ENCODE data around the gene EEIG1. TPM values are rescaled to one million over a fixed set of nuclear protein-coding genes. Genes with fewer than 3 reads are reported as not detected.

Gene EEIG1
- total RNA-seq, 1 donor from 2014 or later: 41.4 TPM

DNA sequence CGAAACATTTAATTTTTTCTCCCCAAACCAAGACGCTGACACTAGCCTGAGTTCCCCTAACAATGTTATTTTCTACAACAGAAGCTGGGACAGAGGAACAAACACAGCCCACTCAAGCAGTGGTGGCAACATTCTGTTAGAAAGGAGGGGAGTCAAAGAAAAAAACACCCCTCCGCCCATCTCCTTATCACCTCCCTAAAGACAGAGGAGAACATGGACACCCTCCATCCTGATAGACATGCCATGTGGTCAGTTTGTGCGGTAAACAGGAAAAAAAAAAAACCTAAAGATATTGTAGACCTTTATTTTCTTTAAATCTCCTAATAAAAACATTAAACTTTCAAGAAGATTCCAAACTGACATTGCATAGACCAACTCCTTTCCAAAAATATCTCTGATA, 40.2 kb downstream of the EEIG1 start:
- Mint-ChIP-seq H3K27ac (ENCODE audit: unreplicated experiment) (no peak overlapping the region), H3K4me3 (ENCODE audit: unreplicated experiment) (no peak overlapping the region), H3K9me3 (ENCODE audit: unreplicated experiment) (no peaks in the 10 kb centered on the region), H3K4me1 (ENCODE audit: unreplicated experiment) (peaks cover 41% of the 10 kb centered on the region), H3K36me3 (ENCODE audit: unreplicated experiment) (peaks cover 19% of the 10 kb centered on the region), H3K27me3 (ENCODE audit: unreplicated experiment) (no peaks in the 10 kb centered on the region)
- no peak for DNase-seq (ENCODE audit: extremely low spot score, unreplicated experiment)
- TF ChIP-seq CTCF (IDR thresholded peaks at IDR 0.05): no peak

- Mint-ChIP-seq H3K4me3 (ENCODE audit: unreplicated experiment) (peak overlapping the region; percentile 32), H3K9me3 (ENCODE audit: unreplicated experiment) (no peaks in the 10 kb centered on the region), H3K27me3 (ENCODE audit: unreplicated experiment) (no peaks in the 10 kb centered on the region), H3K36me3 (ENCODE audit: unreplicated experiment) (peaks cover 16% of the 10 kb centered on the region), H3K27ac (ENCODE audit: unreplicated experiment) (peak overlapping the region; percentile 38), H3K4me1 (ENCODE audit: unreplicated experiment) (peaks cover 39% of the 10 kb centered on the region)
- TF ChIP-seq CTCF (IDR thresholded peaks at IDR 0.05): no peak
- DNase-seq (ENCODE audit: extremely low spot score, unreplicated experiment): no peak
These were observed 42.5 kb downstream of the EEIG1 start for GRCh38 chr9:127938298-127938690.

- H3K4me3 Mint-ChIP-seq (ENCODE audit: unreplicated experiment): peak within 1 kb of the TSS; percentile 97
- peaks cover 12% of the 10 kb centered on the region for H3K36me3 Mint-ChIP-seq (ENCODE audit: unreplicated experiment)
- H3K27ac Mint-ChIP-seq (ENCODE audit: unreplicated experiment): peak within 1 kb of the TSS; percentile 83
- no peaks in the 10 kb centered on the region for H3K9me3 Mint-ChIP-seq (ENCODE audit: unreplicated experiment)
- H3K27me3 Mint-ChIP-seq (ENCODE audit: unreplicated experiment): no peaks in the 10 kb centered on the region
- DNase-seq (ENCODE audit: extremely low spot score, unreplicated experiment): peak; percentile 90
- H3K4me1 Mint-ChIP-seq (ENCODE audit: unreplicated experiment): peaks cover 40% of the 10 kb centered on the region
- no peak for TF ChIP-seq CTCF (IDR thresholded peaks at IDR 0.05)
These were observed 43.1 kb downstream of the EEIG1 start, which contains the start of gene DPM2 for GRCh38 chr9:127937388-127938297. DPM2 (minus strand) TSS chr9:127937854; CDS start chr9:127937820, 34 bp downstream.

GRCh38 chr9:127937056-127937387, 43.8 kb downstream of the EEIG1 start:
- TF ChIP-seq CTCF (IDR thresholded peaks at IDR 0.05): no peak
- H3K27ac Mint-ChIP-seq (ENCODE audit: unreplicated experiment): peak overlapping the region; percentile 83
- no peaks in the 10 kb centered on the region for H3K27me3 Mint-ChIP-seq (ENCODE audit: unreplicated experiment)
- H3K36me3 Mint-ChIP-seq (ENCODE audit: unreplicated experiment): peaks cover 9% of the 10 kb centered on the region
- DNase-seq (ENCODE audit: extremely low spot score, unreplicated experiment): no peak
- H3K9me3 Mint-ChIP-seq (ENCODE audit: unreplicated experiment): no peaks in the 10 kb centered on the region
- peaks cover 34% of the 10 kb centered on the region for H3K4me1 Mint-ChIP-seq (ENCODE audit: unreplicated experiment)
- peak overlapping the region; percentile 97 for H3K4me3 Mint-ChIP-seq (ENCODE audit: unreplicated experiment)

- peak overlapping the region; percentile 97 for H3K4me3 Mint-ChIP-seq (ENCODE audit: unreplicated experiment)
- H3K27ac Mint-ChIP-seq (ENCODE audit: unreplicated experiment): peak overlapping the region; percentile 83
- H3K36me3 Mint-ChIP-seq (ENCODE audit: unreplicated experiment): peaks cover 9% of the 10 kb centered on the region
- no peaks in the 10 kb centered on the region for H3K9me3 Mint-ChIP-seq (ENCODE audit: unreplicated experiment)
- no peaks in the 10 kb centered on the region for H3K27me3 Mint-ChIP-seq (ENCODE audit: unreplicated experiment)
- H3K4me1 Mint-ChIP-seq (ENCODE audit: unreplicated experiment): peaks cover 37% of the 10 kb centered on the region
- no peak for TF ChIP-seq CTCF (IDR thresholded peaks at IDR 0.05)
- DNase-seq (ENCODE audit: extremely low spot score, unreplicated experiment): no peak
These were observed 44.4 kb downstream of the EEIG1 start for GRCh38 chr9:127936347-127936852.
